NCI-H1417 treated with DMSO at 0.1 percent for 48 hours (cell line): ENCODE measurements around the gene SMYD3.
"Not testable (repeated sequence)": the region's sequence is repeated elsewhere in the genome, so short reads cannot be mapped to it uniquely, and the experiment has no call there.

Experiments
- DNase-seq: peaks from one replicate; lab custom pipeline; 2025; lab: John Stamatoyannopoulos, UW

SMYD3 gene

DNA sequence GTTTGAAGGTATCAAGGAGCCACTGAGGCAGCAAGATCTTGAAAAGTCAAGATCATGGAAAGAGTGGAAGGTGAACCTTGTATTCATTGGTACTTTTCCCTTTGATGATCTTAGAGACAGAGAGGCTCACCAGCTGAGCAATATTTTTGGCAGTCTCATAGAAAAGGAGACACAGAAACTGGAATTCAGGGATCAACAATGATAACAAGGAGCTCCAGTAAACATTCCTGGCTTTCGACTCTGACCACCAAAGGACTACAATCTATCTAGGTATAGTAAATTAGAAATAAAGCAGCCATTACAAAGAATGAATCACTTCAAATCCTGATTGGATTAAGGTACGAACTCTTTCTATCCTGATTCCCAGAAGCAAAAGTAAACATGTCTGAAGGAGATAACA is 736.9 kb downstream of the SMYD3 start:
- no peak for DNase-seq

DNA sequence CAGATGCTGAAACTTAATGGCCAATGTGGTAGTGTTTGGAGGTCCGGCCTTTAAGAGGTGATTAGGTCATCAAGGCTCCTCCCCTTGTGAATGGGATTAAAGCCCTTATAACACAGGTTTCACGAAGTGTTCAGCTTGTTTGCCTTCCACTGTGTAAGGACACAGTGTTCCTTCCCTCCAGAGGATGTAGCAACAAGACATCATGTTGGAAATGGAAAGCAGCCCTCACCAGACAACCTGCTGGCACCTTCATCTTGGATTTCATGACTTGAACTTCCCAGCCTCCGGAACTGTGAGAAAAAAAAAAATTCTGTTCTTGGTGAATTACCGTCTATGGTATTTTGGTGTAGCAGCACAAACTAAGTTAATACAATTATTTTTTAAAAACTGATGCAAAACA is 738.5 kb downstream of the SMYD3 start:
- DNase-seq, result no peak

GRCh38 chr1:245765230-245766000 is 741.7 kb downstream of the SMYD3 start:
- DNase-seq, result no peak

GRCh38 chr1:245763873-245764331 is 743.2 kb downstream of the SMYD3 start:
- DNase-seq, result no peak

DNA sequence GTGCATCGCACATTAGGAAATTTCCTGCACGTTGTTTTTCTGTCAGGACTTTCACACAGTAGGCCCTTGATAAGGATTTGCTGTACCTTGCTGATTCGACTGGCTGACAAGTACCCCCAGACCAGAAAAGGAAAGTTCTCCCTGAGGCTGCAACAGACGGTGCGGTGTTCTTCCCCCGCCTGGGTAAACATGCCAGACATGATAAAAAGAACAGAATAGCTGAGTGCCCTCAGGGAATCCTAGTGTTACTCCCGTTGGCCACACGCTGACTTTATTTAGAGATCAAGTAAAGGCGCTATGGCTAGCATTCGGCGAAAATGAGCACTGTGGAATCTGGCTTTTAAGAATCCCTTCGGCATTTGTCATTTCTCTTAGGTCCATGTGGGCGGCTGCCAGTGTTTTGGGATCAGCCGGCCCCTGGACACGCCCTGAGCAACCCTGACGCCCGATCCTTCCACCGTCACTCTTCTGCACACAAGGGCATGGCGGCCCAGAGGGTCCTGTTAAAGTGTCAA is 744.6 kb downstream of the SMYD3 start:
- DNase-seq, result no peak

DNA sequence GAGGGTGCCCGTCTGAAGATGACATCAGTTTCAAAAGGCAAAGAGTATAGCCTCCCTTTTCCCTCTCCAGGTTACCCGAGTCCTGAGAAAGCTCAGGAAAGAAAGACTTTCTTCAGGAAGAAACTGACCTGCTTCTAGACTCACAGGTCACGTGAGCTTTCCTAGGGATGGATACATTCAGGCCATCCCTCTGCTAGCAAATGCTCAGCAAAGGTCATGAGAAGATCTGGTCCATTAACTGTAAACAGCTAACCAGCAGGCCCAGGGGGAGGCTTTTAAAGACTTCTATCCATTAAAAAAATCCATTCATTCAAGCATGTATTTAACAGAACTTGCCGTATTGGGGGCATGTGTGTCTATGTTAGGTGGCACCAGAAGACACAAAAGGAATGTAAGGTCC is 746.8 kb downstream of the SMYD3 start:
- no peak for DNase-seq

GRCh38 chr1:245754463-245754961 is 752.6 kb downstream of the SMYD3 start:
- no peak for DNase-seq

GRCh38 chr1:245753807-245754206 is 753.3 kb downstream of the SMYD3 start:
- no peak for DNase-seq

GRCh38 chr1:245752561-245752960 is 754.5 kb downstream of the SMYD3 start:
- DNase-seq, result no peak

DNA sequence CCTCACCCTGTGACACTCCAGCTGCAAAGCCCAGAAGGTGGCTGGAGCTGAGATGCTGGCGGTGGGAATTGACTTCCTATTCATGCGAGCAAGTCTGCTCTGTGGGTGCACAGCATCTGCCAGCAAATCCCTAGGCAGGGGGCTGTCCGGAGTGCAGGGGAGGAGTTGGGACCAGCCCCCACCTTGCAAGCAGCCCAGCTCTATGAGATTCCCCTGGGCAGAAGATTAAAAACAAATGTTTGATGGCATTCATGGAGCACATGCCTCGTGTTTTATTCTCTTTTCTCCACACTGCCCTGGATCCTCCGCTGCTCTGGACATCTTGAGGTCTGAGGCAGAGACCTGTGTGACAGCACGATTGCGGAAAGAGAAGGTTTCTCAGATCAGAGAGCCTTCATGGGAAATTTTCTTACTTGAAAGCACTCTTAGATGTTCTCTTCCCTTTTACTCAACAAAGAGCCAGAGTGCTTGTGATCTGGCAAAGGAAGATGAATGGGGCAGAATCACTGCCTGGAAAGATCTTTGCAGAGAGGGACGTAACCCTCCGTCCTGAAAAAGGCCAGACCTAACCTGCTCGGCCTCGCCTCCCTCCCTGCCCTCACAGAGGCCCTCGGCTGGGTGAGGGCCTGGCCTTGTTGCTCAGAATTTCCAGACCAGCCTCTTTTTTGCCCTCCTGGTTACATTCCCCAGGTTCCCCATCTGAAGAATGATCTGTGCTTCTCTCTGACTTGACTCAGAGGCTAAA is 755.2 kb downstream of the SMYD3 start:
- no peak for DNase-seq

GRCh38 chr1:245751116-245751515 is 756.0 kb downstream of the SMYD3 start:
- DNase-seq, result no peak

DNA sequence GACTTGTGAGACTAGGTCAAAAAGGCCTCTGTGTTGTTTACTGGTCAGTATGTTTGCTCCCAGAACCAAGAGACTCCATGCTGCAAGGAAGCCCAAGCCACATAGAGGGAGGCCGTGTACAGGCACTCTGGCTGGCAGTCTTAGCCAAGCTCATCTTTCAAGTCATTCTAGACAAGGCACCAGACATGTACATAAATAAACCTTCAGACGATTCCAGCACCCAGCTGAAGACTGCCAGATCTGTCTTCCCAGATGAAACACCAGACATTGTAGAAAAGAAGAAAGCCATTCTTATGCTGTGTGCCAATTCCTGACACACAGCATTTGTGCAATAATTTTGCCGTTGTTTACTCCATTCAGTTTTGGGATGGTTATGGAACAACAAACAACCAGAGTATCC is 756.8 kb downstream of the SMYD3 start:
- DNase-seq, result no peak

DNA sequence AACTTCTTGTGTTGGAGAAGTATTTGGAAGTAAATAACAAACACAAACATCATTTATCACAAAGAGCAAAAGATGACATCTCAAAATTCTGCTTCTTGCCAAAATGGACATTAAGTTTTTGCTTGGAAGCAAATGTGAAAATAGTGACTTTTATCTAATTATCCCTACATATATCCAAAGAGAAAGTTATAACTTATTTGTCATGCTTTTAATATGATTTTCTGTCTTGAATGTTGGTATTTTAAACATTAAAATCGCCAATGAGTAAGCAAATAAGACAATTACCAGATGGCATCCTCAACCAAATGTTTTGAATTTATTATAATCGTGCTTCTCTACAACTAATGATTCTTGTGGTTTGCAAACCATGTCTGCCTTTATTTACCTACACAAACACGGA is 758.0 kb downstream of the SMYD3 start:
- no peak for DNase-seq

DNA sequence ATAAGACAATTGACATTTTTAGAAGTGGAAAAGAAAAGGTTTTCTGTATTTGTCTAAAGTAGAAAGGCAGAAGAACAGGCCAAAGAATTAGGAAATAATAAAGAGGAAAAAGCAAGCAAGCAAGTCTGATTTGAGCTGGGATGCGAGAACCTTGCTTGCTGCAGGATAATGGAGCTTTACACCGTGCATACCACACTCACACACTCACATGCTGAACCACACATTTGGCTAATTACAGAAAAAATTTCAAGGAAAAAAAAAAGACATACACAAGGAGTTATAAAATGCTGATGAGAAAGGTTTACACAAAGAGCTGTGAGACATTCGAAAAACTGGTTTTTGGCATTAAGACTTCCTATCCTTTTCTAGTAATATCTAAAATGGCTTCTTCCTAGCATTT is 758.4 kb downstream of the SMYD3 start:
- no peak for DNase-seq

DNA sequence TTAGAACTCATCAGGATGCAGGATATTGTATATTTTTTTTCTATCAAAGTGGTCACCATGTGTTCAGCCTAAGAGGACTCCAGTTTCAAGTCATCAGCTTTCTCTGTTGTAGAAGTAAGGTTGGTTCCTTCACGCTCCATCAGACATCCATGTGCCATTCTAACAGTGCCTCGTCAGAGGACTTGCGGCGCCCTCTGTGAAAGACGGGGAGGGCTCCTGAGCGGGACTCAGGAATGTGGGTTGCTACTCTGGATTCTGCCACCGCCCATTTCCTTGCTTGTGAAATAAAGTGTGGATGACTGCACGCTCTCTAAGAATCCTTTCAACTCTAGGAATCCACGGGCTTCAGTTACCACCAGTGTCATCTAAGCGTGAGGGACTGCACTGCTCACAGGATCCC is 758.8 kb downstream of the SMYD3 start:
- no peak for DNase-seq

DNA sequence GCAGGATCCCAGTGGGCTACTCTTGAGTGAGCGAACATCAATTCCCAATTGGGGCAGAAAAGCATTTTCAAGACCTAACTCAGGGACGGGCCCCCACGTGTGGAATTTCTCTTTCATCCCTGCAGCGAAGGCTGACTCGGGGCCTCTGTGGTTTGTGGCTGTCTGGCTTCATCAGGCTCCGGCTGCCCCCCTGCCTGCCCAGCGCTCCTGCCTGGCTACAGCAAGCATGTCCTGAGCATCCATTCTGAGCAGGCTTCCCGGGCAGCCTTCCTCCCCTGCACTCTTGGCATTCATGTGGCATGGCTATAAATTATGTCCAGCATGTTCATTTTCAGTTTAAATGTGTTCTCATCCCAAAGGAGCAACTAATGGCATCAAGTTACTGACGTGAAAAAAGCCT is 764.2 kb downstream of the SMYD3 start:
- DNase-seq, result no peak

- DNase-seq, result not testable (repeated sequence)
Observed at GRCh38 chr1:245740336-245740735, 766.7 kb downstream of the SMYD3 start.

- no peak for DNase-seq
Observed at GRCh38 chr1:245730801-245731200, 776.3 kb downstream of the SMYD3 start.

DNA sequence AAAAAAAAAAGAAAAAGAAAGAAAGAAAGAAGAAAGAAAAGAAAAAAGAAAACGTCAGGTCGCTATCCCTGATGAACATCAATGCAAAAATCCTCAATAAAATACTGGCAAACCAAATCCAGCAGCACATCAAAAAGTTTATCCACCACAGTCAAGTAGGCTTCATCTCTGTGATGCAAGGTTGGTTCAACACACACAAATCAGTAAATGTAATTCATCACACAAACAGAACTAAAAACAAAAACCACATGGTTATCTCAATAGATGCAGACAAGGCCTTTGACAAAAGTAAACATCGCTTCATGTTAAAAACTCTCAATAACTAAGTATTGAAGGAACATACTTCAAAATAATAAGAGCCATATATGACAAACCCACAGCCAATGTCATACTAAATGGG is 779.0 kb downstream of the SMYD3 start:
- not testable (repeated sequence) for DNase-seq

GRCh38 chr1:245721488-245721887 is 785.6 kb downstream of the SMYD3 start:
- no peak for DNase-seq

- DNase-seq, result no peak
Observed at GRCh38 chr1:245718951-245719350, 788.1 kb downstream of the SMYD3 start.

GRCh38 chr1:245718123-245718522 is 789.0 kb downstream of the SMYD3 start:
- DNase-seq, result no peak

GRCh38 chr1:245717611-245718010 is 789.5 kb downstream of the SMYD3 start:
- no peak for DNase-seq
